CD4-positive, alpha-beta T cell treated with Interleukin-2 at 100 ng/mL for 4 hours (primary cell): ENCODE data around the gene COL9A2.

Source experiments
- DNase-seq: peaks from one replicate; pipeline ENCODE4 v3.0.0-alpha.2; 2020; ENCODE audit warnings: low spot score

Gene COL9A2

DNA sequence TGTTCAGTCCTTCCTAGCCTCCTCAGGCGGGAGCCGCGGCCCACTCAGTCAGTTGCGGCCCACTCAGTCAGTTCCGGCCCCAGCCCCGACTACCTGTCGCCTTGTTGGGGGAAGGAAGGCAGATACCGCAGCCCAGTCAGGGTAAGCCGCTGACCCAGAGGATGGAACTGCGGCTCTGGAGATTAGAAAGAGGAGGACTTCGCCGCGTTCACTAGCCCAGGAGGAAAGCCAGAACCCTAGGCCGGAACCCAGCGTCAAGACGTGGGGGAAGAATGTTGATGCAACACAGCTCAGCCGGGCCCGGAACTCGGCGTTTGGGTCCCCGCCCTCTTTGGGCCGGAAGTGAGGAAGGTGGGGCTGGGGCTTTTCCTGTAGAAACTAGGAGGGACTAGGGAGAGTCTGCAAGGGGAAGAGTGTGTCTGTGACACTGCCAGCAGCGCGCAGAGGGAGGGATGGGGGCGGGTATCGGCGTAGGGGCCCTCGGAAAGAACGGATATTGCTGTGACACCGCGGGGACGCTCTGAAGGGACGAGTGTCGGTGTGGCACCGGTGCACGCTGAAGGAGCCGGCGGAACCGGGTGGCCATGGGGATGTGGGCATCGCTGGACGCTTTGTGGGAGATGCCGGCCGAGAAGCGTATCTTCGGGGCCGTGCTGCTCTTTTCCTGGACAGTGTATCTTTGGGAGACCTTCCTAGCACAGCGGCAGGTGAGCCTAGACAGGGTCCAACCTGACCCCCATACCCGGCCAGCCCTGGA is 59.2 kb downstream of the COL9A2 start, which contains the start of gene ZMPSTE24:
Gene ZMPSTE24 (plus strand): TSS at position 549 of the 757 bp plus-strand sequence. CDS start 36 bp downstream, at position 585.
- DNase-seq, result peak; percentile 98

DNA sequence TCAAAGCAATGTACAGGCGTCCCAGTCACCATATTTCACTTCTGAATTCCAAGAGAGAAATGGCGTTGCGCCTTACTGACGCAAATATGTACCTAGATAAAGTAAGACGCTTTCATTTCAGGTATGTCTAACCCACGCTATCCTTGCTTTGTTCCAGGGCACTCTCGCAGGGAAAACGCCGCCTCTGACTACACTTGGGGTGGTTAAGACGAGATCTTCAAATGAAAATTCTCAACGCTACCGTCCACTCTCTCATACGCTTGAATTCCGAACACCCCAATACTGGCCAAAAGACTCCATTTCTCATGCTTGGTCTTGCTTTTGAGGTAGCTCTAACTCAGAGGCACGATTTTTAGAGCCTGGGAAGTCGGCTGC is 59.8 kb downstream of the COL9A2 start:
- no peak for DNase-seq

DNA sequence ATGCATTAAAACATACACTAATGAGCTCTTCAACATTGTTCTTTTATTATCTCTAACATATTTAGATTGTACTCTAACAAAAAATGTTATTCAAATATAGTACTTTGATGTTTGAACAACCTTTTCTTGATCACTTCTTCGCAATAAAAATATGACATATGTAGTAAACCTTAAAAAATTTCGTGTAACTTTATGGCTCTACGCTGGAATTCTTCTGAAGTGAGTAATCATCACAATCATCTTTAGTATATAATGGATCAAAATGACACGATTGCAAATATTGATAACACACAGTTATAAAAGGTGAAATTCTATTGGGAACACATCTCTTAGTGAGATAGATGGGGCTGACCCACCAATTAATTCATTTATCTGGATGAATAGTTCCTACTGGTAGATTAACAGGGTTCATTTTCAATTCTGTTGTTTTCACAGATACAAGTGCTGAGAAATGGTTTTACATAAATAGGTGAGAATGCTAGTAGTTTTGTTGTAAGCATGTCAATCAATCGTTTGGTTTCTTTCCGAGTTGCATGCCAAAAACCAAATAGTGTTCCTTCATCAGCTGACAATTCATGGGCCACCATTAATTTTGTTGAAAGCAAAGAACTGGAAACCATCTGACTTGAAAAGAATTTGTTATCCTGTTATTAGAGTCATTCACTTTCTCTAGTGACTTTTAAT is 60.5 kb downstream of the COL9A2 start:
- no peak for DNase-seq

DNA sequence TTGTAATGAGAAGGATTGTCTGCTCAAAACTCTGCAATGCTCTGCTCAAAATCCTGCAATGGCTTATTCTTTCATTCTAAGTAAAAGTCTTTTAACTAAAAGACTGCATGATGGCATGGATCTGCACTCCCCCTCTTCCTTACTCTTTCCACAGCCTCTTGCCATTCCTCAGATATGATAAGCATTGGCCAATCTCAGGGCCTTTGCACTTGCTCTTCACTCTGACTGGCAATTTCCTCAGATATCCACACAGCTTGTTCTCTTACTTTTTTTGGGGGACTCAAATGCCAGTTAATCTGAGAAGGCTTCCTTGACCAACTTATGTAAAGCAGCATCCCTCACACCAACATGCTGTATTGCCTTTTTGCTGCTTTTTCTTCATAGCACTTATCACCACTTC is 61.9 kb downstream of the COL9A2 start:
- DNase-seq, result no peak

DNA sequence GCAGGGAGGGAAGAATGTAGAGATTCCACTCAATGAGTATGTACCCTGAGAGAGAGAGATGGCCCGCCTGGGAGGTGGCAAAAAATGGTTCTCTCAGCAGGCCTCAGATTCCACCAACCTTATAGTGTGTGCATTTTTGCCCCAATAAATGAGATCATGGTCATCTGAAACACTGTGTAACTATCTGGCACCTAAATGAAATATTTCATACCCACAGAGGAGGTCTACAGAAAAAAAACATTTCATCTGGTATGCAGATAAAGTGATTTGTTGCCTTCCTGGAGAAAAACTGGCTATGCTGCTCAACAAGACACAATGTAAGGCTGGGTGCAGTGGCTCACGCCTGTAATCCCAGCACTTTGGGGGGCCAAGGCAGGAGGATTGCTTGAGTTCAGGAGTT is 64.5 kb downstream of the COL9A2 start:
- no peak for DNase-seq

GRCh38 chr1:40251456-40251855 is 65.6 kb downstream of the COL9A2 start:
- DNase-seq, result no peak
